H9 (cell line): ENCODE results near the gene POMT2. TPM values are rescaled to one million over a fixed set of nuclear protein-coding genes. Genes with fewer than 3 reads are reported as not detected.

ENCODE experiments used
- DNase-seq: peaks from one replicate; pipeline ENCODE4 v3.0.0-alpha.2; 2017
- H2AFZ ChIP-seq: one replicate; pipeline ENCODE4 v1.6.1; 2013; ENCODE audit warnings: mild to moderate bottlenecking, low read length, control low read depth, moderate library complexity
- H2AK5ac ChIP-seq: 2 replicates; pipeline ENCODE4 v1.6.1; 2013; ENCODE audit warnings: low read length, control low read depth, mixed read lengths; ENCODE audit not compliant: insufficient read length
- H2BK120ac ChIP-seq: one replicate; pipeline ENCODE4 v1.6.1; 2013; ENCODE audit warnings: low read depth, mild to moderate bottlenecking, low read length, control low read depth, inconsistent platforms; ENCODE audit not compliant: poor library complexity, severe bottlenecking
- H2BK12ac ChIP-seq: 2 replicates; pipeline ENCODE4 v1.6.1; 2013; ENCODE audit warnings: low read length, control low read depth, mixed read lengths, low read depth; ENCODE audit not compliant: insufficient read length
- H2BK15ac ChIP-seq: 2 replicates; pipeline ENCODE4 v1.6.1; 2013; ENCODE audit warnings: low read depth, low read length, control low read depth
- H2BK20ac ChIP-seq: one replicate; pipeline ENCODE4 v1.6.1; 2013; ENCODE audit warnings: low read depth, mild to moderate bottlenecking, low read length, control low read depth, inconsistent platforms; ENCODE audit not compliant: poor library complexity, severe bottlenecking
- H2BK5ac ChIP-seq: 2 replicates; pipeline ENCODE4 v1.6.1; 2013; ENCODE audit warnings: low read length, control low read depth, mixed read lengths; ENCODE audit not compliant: insufficient read length
- H3K14ac ChIP-seq: 2 replicates; pipeline ENCODE4 v1.6.1; 2013; ENCODE audit warnings: low read length, control low read depth; ENCODE audit not compliant: insufficient read depth
- H3K18ac ChIP-seq: 2 replicates; pipeline ENCODE4 v1.6.1; 2013; ENCODE audit warnings: low read depth, mild to moderate bottlenecking, mixed read lengths, low read length, control low read depth; ENCODE audit not compliant: insufficient read length
- H3K23ac ChIP-seq: 2 replicates; pipeline ENCODE4 v1.6.1; 2013; ENCODE audit warnings: low read length, control low read depth, mixed read lengths, low read depth; ENCODE audit not compliant: insufficient read length
- H3K23me2 ChIP-seq: 2 replicates; pipeline ENCODE4 v1.6.1; 2013; ENCODE audit warnings: low read depth, mild to moderate bottlenecking, mixed read lengths, low read length, control low read depth; ENCODE audit not compliant: insufficient read length, poor library complexity, severe bottlenecking
- H3K27ac ChIP-seq: 2 replicates; pipeline ENCODE4 v1.5.1; 2013; ENCODE audit warnings: low read length, control low read depth, mixed read lengths, low read depth; ENCODE audit not compliant: insufficient read length
- H3K27me3 ChIP-seq: 2 replicates; pipeline ENCODE4 v1.6.1; 2013; ENCODE audit warnings: low read length, control low read depth, inconsistent platforms; ENCODE audit not compliant: insufficient read depth
- H3K4ac ChIP-seq: 2 replicates; pipeline ENCODE4 v1.6.1; 2013; ENCODE audit warnings: low read depth, mild to moderate bottlenecking, control low read depth, inconsistent platforms, low read length, moderate library complexity
- H3K4me1 ChIP-seq: 2 replicates; pipeline ENCODE4 v1.6.1; 2013; ENCODE audit warnings: low read length, control low read depth, inconsistent platforms; ENCODE audit not compliant: insufficient read depth
- H3K4me2 ChIP-seq: 2 replicates; pipeline ENCODE4 v1.6.1; 2013; ENCODE audit warnings: low read length, control low read depth, mixed read lengths; ENCODE audit not compliant: insufficient read length, insufficient read depth
- H3K56ac ChIP-seq: 2 replicates; pipeline ENCODE4 v1.6.1; 2013; ENCODE audit warnings: low read depth, mild to moderate bottlenecking, mixed read lengths, low read length, control low read depth; ENCODE audit not compliant: insufficient read length
- H3K79me1 ChIP-seq: 2 replicates; pipeline ENCODE4 v1.6.1; 2013; ENCODE audit warnings: low read depth, mild to moderate bottlenecking, moderate library complexity, low read length, control low read depth, inconsistent platforms; ENCODE audit not compliant: insufficient read depth, poor library complexity, severe bottlenecking
- H3K79me2 ChIP-seq: 2 replicates; pipeline ENCODE4 v1.6.1; 2013; ENCODE audit warnings: low read length, control low read depth, inconsistent platforms; ENCODE audit not compliant: insufficient read depth
- H3K9ac ChIP-seq: 2 replicates; pipeline ENCODE4 v1.6.1; 2013; ENCODE audit warnings: low read length, control low read depth, mixed read lengths; ENCODE audit not compliant: insufficient read length; ENCODE audit errors: extremely low read depth
- H3K9me3 ChIP-seq: one replicate; pipeline ENCODE4 v1.6.1; 2013; ENCODE audit warnings: low read depth, low read length, inconsistent platforms; ENCODE audit not compliant: control insufficient read depth
- H3T11ph ChIP-seq: one replicate; pipeline ENCODE4 v1.6.1; 2013; ENCODE audit warnings: mild to moderate bottlenecking, low read length, control low read depth, inconsistent platforms
- H4K20me1 ChIP-seq: one replicate; pipeline ENCODE4 v1.6.1; 2013; ENCODE audit not compliant: control insufficient read depth, insufficient read length, insufficient read depth
- H4K5ac ChIP-seq: 2 replicates; pipeline ENCODE4 v1.6.1; 2013; ENCODE audit warnings: low read depth, mild to moderate bottlenecking, mixed read lengths, low read length, control low read depth; ENCODE audit not compliant: insufficient read length
- H4K8ac ChIP-seq: replicated peaks from 2 replicates; pipeline ENCODE4 v1.6.1; 2013; ENCODE audit warnings: low read length, control low read depth, mixed read lengths, low read depth; ENCODE audit not compliant: insufficient read length
- H4K91ac ChIP-seq: 2 replicates; pipeline ENCODE4 v1.6.1; 2013; ENCODE audit warnings: low read depth, mild to moderate bottlenecking, moderate library complexity, mixed read lengths, low read length, control low read depth; ENCODE audit not compliant: insufficient read length
- H3K27ac Mint-ChIP-seq, 3 experiments: 2 replicates in 2 of 3; 3 replicates in 1 of 3; pipeline ENCODE4 v1.8.0; 2020 to 2021; ENCODE audit warnings: mixed read lengths in 3 of 3, mild to moderate bottlenecking in 1 of 3, moderate library complexity in 1 of 3
- H3K27me3 Mint-ChIP-seq: 2 replicates; pipeline ENCODE4 v1.8.0; 2021; ENCODE audit warnings: low read depth, mild to moderate bottlenecking, moderate library complexity, mixed read lengths
- H3K36me3 Mint-ChIP-seq, 3 experiments: 2 replicates in 2 of 3; 3 replicates in 1 of 3; pipeline ENCODE4 v1.8.0; 2020 to 2021; ENCODE audit warnings: low read depth in 3 of 3, mixed read lengths in 3 of 3; ENCODE audit not compliant: insufficient read depth in 1 of 3
- H3K4me1 Mint-ChIP-seq, 2 experiments: 2 replicates each; pipeline ENCODE4 v1.8.0; 2020; ENCODE audit warnings: mixed read lengths in 2 of 2
- H3K4me3 Mint-ChIP-seq, 2 experiments: 2 replicates in 1 of 2; 3 replicates in 1 of 2; pipeline ENCODE4 v1.8.0; 2020 to 2021; ENCODE audit warnings: mild to moderate bottlenecking in 2 of 2, mixed read lengths in 2 of 2, moderate library complexity in 1 of 2
- H3K9me3 Mint-ChIP-seq, 2 experiments: 2 replicates in 1 of 2; 3 replicates in 1 of 2; pipeline ENCODE4 v1.8.0; 2020; ENCODE audit warnings: mild to moderate bottlenecking in 2 of 2, mixed read lengths in 2 of 2, moderate library complexity in 1 of 2
- WGBS: extraction: QIAGEN DNeasy Blood & Tissue Kit; methylation state at CpG from one replicate; pipeline ENCODE4 v1.1.7; 2013; ENCODE audit warnings: missing lambda C conversion rate, low lambda C conversion rate, mixed read lengths; ENCODE audit not compliant: insufficient read length; ENCODE audit errors: extremely low coverage; 5-methylcytosine and 5-hydroxymethylcytosine counted together
- total RNA-seq: library from RNA; stranded (reverse); gene quantifications from 2 replicates; pipeline ENCODE4 v1.2.1, GENCODE V29; 2021
- TF ChIP-seq, protein P1 (sequence below): fragments of 200-600 bp; sonication (generic); conservative IDR thresholded peaks from 3 replicates; pipeline ENCODE4 v1.8.0; 2021; ENCODE audit warnings: antibody characterized with exemption, mild to moderate bottlenecking

Gene POMT2
- total RNA-seq, 1 experiment from 2014 or later, result 25.2 TPM

DNA sequence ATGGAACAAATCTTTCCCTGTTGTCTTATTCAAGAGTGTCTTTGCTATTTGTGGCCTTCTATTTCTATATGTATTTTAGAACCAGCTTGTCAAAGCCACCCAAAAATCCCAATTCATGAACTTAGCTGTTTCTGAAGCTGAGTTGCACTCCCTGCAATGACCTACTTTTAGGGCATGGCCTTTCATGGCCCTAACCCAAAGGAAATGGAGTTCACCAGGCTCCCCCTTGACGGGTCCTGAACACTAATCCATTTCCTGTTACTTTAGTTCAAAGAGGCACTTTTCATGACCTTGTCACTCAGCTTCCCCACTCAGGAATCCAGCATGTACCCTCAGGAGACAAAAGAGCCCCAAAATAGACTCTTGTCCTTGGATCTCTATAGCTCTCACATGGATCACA is 48.6 kb upstream of the POMT2 start:
- H2AFZ ChIP-seq, result no peak overlapping the region
- no peak overlapping the region for H4K91ac ChIP-seq
- Mint-ChIP-seq H3K27ac (peak overlapping the region in 2 of 3 experiments; percentile 23 to 54; a peak in 2 of 7 replicates), H3K36me3 (no peaks in the 10 kb centered on the region), H3K4me1 (peaks cover 0 to 5% of the 10 kb centered on the region in 2 experiments; a peak in 1 of 4 replicates), H3K4me3 (no peak overlapping the region), H3K9me3 (no peaks in the 10 kb centered on the region), H3K27me3 (no peaks in the 10 kb centered on the region)
- no peak overlapping the region for H2AK5ac ChIP-seq
- H3K79me2 ChIP-seq, result no peaks in the 10 kb centered on the region
- H3K14ac ChIP-seq, result no peak overlapping the region
- H2BK12ac ChIP-seq, result no peak overlapping the region
- DNase-seq, result no peak
- H2BK20ac ChIP-seq, result no peak overlapping the region
- H3K23ac ChIP-seq, result no peak overlapping the region
- no peak overlapping the region for H2BK120ac ChIP-seq
- no peaks in the 10 kb centered on the region for H3K23me2 ChIP-seq
- H3K9ac ChIP-seq, result no peak overlapping the region
- no peak overlapping the region for H3T11ph ChIP-seq
- TF ChIP-seq, protein P1, sequence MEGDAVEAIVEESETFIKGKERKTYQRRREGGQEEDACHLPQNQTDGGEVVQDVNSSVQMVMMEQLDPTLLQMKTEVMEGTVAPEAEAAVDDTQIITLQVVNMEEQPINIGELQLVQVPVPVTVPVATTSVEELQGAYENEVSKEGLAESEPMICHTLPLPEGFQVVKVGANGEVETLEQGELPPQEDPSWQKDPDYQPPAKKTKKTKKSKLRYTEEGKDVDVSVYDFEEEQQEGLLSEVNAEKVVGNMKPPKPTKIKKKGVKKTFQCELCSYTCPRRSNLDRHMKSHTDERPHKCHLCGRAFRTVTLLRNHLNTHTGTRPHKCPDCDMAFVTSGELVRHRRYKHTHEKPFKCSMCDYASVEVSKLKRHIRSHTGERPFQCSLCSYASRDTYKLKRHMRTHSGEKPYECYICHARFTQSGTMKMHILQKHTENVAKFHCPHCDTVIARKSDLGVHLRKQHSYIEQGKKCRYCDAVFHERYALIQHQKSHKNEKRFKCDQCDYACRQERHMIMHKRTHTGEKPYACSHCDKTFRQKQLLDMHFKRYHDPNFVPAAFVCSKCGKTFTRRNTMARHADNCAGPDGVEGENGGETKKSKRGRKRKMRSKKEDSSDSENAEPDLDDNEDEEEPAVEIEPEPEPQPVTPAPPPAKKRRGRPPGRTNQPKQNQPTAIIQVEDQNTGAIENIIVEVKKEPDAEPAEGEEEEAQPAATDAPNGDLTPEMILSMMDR, result no peak
- no peak overlapping the region for H2BK15ac ChIP-seq
- H4K5ac ChIP-seq, result no peak overlapping the region
- WGBS, result no CpG with 5 or more reads among the region's 1 CpG
- H3K27ac ChIP-seq, result no peak overlapping the region
- H3K4me1 ChIP-seq, result no peaks in the 10 kb centered on the region
- no peak overlapping the region for H3K4ac ChIP-seq
- H3K18ac ChIP-seq, result no peak overlapping the region
- H3K4me2 ChIP-seq, result no peak overlapping the region
- H3K27me3 ChIP-seq, result no peaks in the 10 kb centered on the region
- H2BK5ac ChIP-seq, result no peak overlapping the region
- H4K8ac ChIP-seq, result no peak overlapping the region
- H3K79me1 ChIP-seq, result no peaks in the 10 kb centered on the region
- no peak overlapping the region for H3K56ac ChIP-seq
- H3K9me3 ChIP-seq, result no peaks in the 10 kb centered on the region
- H4K20me1 ChIP-seq, result no peaks in the 10 kb centered on the region
